Retinal pigment epithelial cell (primary cell): Measurements from ENCODE around the gene CNPY1.

Source experiments
- DNase-seq: peaks from one replicate; pipeline ENCODE4 v3.0.0-alpha.2; 2010; ENCODE audit warnings: low read depth
- H3K4me3 ChIP-seq: 2 replicates; pipeline ENCODE4 v1.5.1; 2011; ENCODE audit warnings: mild to moderate bottlenecking, low read length, control low read depth, moderate library complexity
- CTCF ChIP-seq: conservative IDR thresholded peaks from 2 replicates; pipeline ENCODE4 v1.5.1; 2011; ENCODE audit warnings: low read depth, low read length, control low read depth, inconsistent platforms

Gene CNPY1

DNA sequence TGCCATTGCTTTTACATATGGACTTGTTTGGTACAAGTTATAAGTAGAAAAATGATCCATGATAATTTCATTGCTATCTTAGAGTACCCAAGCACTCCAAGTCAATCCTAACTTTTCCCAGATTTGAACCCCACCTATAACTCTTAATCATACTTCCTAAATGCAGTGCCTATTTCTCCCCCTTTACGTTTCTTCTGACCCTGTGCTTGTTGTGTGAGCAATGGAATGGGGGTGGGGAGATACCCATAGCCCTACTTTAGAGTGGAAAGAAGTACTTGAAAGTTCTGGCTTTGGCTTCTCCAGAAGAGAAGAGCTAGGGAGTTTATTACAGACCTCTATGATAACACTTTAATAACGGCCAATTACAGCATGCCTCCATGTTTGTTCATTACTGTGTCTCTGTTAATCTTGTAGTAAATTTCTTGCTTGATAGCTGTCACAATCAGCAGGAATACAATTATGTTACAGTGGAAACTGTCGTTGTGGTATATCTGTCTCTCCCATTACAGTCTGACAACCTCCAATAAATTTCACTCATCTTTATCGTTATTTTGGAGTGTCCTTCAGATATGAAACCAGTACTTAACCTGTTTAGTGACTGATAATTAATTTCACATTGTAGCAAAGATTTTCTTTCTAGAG, 34.0 kb downstream of the CNPY1 start:
- H3K4me3 ChIP-seq, result no peak overlapping the region
- no peak for DNase-seq
- TF ChIP-seq CTCF, result no peak

DNA sequence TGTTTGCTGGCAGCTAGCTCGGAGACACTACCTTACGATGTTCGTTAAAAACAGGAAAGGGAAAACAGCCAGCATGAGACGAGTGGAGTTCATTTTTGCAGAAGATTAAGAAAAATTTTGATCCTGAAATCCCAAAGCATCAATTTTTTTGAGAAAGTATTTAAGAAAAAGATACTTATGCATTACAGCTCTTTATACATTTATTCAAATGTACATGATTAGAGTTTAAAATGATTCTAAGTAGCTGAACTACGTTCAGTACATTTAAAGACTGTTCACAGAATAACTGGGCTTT, 34.7 kb downstream of the CNPY1 start:
- DNase-seq, result no peak
- TF ChIP-seq CTCF, result no peak
- no peak overlapping the region for H3K4me3 ChIP-seq

DNA sequence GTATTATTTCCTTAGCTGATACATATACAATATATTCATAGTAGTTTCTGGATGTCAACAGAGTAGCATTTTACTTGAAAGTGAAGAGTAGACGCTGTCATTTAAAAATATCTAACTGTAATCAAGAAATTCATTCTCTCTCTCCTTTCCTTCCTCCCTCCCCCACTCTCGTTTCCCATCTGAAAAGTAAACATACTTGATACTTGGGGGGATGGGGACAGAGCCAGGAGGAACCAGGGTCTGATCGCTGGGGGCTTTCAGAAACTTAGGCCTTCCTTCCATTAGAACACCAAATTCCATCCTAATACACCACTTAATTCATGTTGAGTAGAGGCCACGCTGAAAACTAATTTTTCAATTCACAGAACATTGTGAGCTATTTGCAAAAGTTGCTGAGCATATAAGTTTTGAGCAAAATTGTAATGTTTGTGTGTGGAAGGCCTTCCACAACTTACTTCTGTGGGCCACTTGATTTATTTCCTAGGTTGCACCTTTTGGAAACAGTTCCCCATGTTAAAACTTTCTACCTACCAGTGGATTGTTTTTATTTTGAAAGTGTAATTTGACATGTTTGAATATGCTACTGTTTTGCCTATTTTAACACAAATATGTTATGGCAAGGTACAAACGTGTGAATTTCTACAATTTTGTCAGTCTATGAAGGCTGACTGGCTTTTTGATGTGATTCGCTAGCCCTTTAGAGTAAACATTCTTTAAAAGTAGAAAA, 35.2 kb downstream of the CNPY1 start:
- DNase-seq, result no peak
- no peak for TF ChIP-seq CTCF

GRCh38 chr7:155509725-155510551, 36.4 kb downstream of the CNPY1 start:
- no peak overlapping the region for H3K4me3 ChIP-seq
- no peak for TF ChIP-seq CTCF
- DNase-seq, result no peak

More for the DNA sequence above, 35.2 kb downstream of the CNPY1 start:
- H3K4me3 ChIP-seq, result no peak overlapping the region

GRCh38 chr7:155509359-155509724, 37.0 kb downstream of the CNPY1 start:
- H3K4me3 ChIP-seq, result no peak overlapping the region
- DNase-seq, result no peak
- TF ChIP-seq CTCF, result no peak

GRCh38 chr7:155508376-155509358, 37.7 kb downstream of the CNPY1 start:
- no peak for TF ChIP-seq CTCF
- DNase-seq, result no peak
- no peak overlapping the region for H3K4me3 ChIP-seq
